Upper lobe of left lung (tissue), 6 donors: Measurements from ENCODE around the gene EIF3M. TPM values are rescaled to one million over a fixed set of nuclear protein-coding genes. Genes with fewer than 3 reads are reported as not detected.

Experiments used
- ATAC-seq, 2 donors: fragments of 200-7000 bp; cut with Tn5 transposase; one replicate each; pipeline ENCODE4 v1.9.1; 2022; ENCODE audit warnings: mild to moderate bottlenecking in 2 of 2, moderate library complexity in 2 of 2; ENCODE audit not compliant: low FRiP score in 2 of 2
- DNase-seq, 2 donors: peaks; one replicate each; pipeline ENCODE4 v3.0.0-alpha.2; 2019 to 2020
- H3K27ac ChIP-seq, 4 donors: fragments of 200-600 bp; sonication (generic); one replicate each; pipeline ENCODE4 v1.5.1; 2016 to 2019
- H3K27me3 ChIP-seq, 4 donors: fragments of 200-600 bp; sonication (generic); one replicate each; pipeline ENCODE4 v1.5.1; 2017 to 2019
- H3K36me3 ChIP-seq, 4 donors: fragments of 200-600 bp; sonication (generic); one replicate each; pipeline ENCODE4 v1.5.1; 2016 to 2019
- H3K4me1 ChIP-seq, 4 donors: fragments of 200-600 bp; sonication (generic); one replicate each; pipeline ENCODE4 v1.5.1; 2018 to 2019
- H3K4me3 ChIP-seq, 4 donors: fragments of 200-600 bp; sonication (generic); one replicate each; pipeline ENCODE4 v1.5.1; 2017 to 2019; ENCODE audit warnings: mild to moderate bottlenecking in 2 of 4, moderate library complexity in 1 of 4
- H3K9me3 ChIP-seq, 4 donors: fragments of 200-600 bp; sonication (generic); one replicate each; pipeline ENCODE4 v1.5.1; 2018 to 2019
- EP300 ChIP-seq, 4 donors: sonication (generic); formaldehyde crosslinking; IDR thresholded peaks; one replicate each; pipeline ENCODE4 v1.5.1; 2017; ENCODE audit warnings: antibody characterized with exemption in 4 of 4, control low read depth in 2 of 4
- POLR2A ChIP-seq, 4 donors: fragments of 450-650 bp; IDR thresholded peaks; one replicate each; pipeline ENCODE4 v1.5.1; 2016 to 2017; ENCODE audit warnings: antibody characterized with exemption in 4 of 4, mild to moderate bottlenecking in 2 of 4
- POLR2AphosphoS5 ChIP-seq, 2 donors: sonication (generic); formaldehyde crosslinking; IDR thresholded peaks; one replicate each; pipeline ENCODE4 v1.5.1; 2017; ENCODE audit warnings: antibody characterized with exemption in 2 of 2
- WGBS, 2 donors: methylation state at CpG; one replicate each; pipeline ENCODE4 v1.1.5; 2017 to 2018; 5-methylcytosine and 5-hydroxymethylcytosine counted together
- total RNA-seq, 6 donors: library from RNA; depleted of rRNA in 4 of 6; stranded (reverse); fragments of >200 nt in 4 of 6; gene quantifications; one replicate each; pipeline versions ENCODE4 v1.1.0 to v1.2.1, GENCODE V29; 2016 to 2021
- TF ChIP-seq, protein P1 (sequence below), 6 experiments: fragments of 450-650 bp in 4 of 6; fragments of 200-600 bp in 2 of 6; sonication (generic) in 2 of 6; IDR thresholded peaks; one replicate each; pipeline ENCODE4 v1.5.1; 2016 to 2019; ENCODE audit warnings: antibody characterized with exemption in 6 of 6
- donor health status: DM: no; HTN: no; CAD: no; lungs with moderate emphysema.
- donor health status: DM: no; HTN: yes; CAD: no; lungs with severe emphysema.

The EIF3M gene
- total RNA-seq, 6 donors from 2014 or later: 81.7 to 271 (median 155) TPM

DNA sequence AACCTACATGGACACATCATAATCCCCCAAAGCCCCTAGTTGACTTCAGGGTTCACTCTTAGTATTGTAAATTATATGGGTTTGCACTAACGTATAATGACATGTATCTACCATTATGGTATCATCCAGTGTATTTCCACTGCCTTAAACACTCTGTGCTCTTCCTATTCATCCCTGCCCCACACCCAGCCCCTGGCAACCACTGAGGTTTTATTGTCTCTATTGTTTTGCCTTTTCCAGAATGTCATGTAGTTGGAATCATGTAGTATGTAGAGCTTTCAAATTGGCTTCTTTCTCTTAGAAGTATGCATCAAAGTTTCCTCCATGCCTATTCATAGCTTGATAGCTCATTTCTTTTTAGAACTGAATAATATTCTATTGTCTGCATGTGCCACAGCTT lies 16.5 kb upstream of the EIF3M start:
- ATAC-seq: no peak
- TF ChIP-seq POLR2A (IDR thresholded peaks at IDR 0.05) (no peak), POLR2AphosphoS5 (IDR thresholded peaks at IDR 0.05) (no peak), EP300 (IDR thresholded peaks at IDR 0.05) (no peak)
- TF ChIP-seq, protein P1, sequence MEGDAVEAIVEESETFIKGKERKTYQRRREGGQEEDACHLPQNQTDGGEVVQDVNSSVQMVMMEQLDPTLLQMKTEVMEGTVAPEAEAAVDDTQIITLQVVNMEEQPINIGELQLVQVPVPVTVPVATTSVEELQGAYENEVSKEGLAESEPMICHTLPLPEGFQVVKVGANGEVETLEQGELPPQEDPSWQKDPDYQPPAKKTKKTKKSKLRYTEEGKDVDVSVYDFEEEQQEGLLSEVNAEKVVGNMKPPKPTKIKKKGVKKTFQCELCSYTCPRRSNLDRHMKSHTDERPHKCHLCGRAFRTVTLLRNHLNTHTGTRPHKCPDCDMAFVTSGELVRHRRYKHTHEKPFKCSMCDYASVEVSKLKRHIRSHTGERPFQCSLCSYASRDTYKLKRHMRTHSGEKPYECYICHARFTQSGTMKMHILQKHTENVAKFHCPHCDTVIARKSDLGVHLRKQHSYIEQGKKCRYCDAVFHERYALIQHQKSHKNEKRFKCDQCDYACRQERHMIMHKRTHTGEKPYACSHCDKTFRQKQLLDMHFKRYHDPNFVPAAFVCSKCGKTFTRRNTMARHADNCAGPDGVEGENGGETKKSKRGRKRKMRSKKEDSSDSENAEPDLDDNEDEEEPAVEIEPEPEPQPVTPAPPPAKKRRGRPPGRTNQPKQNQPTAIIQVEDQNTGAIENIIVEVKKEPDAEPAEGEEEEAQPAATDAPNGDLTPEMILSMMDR (IDR thresholded peaks at IDR 0.05): no peak
- Histone ChIP-seq H3K36me3 (no peaks in the 10 kb centered on the region), H3K4me3 (no peak overlapping the region), H3K9me3 (no peaks in the 10 kb centered on the region), H3K4me1 (no peaks in the 10 kb centered on the region), H3K27me3 (no peaks in the 10 kb centered on the region), H3K27ac (no peak overlapping the region)
- WGBS, 2 donors: 91 to 95% methylated on average over 1 of the region's 1 CpG
- DNase-seq: no peak

DNA sequence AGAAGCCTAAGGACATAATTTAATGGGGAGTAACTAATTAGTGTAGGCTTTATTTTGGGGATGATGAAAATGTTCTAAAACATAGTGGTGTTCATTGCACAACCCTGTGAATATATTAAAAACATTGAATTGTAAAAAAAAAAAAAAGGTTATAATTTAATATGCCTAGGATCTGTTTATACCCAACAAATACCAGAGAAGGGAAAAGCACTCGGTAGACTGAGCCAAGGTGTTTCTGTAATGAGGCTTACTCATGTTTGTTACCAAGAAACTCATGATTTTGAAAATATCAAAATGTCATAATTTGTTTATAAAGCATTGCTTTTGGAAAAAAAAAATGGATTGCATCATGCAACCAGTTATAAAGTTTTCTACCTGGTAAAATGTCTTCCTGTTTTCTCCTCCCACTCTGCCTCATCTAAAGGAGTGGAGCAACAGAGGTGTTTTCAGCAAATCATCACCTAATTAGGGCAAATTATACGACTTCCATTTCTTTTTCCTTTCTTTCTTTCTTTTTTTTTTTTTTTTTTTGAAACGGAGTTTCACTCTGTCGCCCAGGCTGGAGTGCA lies 14.2 kb upstream of the EIF3M start:
- Histone ChIP-seq H3K4me1 (no peaks in the 10 kb centered on the region), H3K27ac (no peak overlapping the region), H3K9me3 (no peaks in the 10 kb centered on the region), H3K36me3 (no peaks in the 10 kb centered on the region), H3K27me3 (no peaks in the 10 kb centered on the region), H3K4me3 (no peak overlapping the region)
- TF ChIP-seq POLR2A (IDR thresholded peaks at IDR 0.05) (no peak), EP300 (IDR thresholded peaks at IDR 0.05) (no peak), POLR2AphosphoS5 (IDR thresholded peaks at IDR 0.05) (no peak)
- TF ChIP-seq, protein P1 (IDR thresholded peaks at IDR 0.05): no peak
- WGBS, 2 donors: 67 to 69% methylated on average over 4 of the region's 4 CpGs
- DNase-seq (no peak), ATAC-seq (no peak)

DNA sequence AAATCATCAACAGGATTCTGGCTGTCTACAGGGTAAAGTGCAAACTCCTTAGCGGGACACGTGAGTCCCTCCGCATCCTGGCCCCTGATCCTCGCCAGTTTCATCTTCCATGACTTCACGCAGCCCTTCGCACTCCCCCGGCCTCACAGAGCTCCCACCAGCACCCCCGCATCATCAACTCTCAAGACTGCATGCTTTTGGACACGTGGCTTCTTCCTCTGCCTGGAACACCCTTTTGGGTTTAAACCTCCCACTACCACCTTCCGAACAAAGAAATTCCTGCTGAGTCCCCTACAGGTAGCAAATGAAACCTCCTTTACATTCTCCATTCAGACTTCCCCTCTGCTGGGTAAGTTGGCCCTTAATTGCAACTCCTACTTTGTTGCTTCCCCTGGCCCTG lies 12.6 kb upstream of the EIF3M start:
- no peaks in the 10 kb centered on the region for H3K4me1 ChIP-seq
- TF ChIP-seq POLR2AphosphoS5 (IDR thresholded peaks at IDR 0.05) (no peak), POLR2A (IDR thresholded peaks at IDR 0.05) (no peak), EP300 (IDR thresholded peaks at IDR 0.05) (no peak)
- TF ChIP-seq, protein P1 (IDR thresholded peaks at IDR 0.05): no peak
- H3K36me3 ChIP-seq: no peaks in the 10 kb centered on the region
- H3K27ac ChIP-seq: no peak overlapping the region
- H3K4me3 ChIP-seq: no peak overlapping the region
- no peaks in the 10 kb centered on the region for H3K9me3 ChIP-seq
- DNase-seq (no peak), ATAC-seq (no peak)
- no peaks in the 10 kb centered on the region for H3K27me3 ChIP-seq
- 37 to 55% methylated on average over 10 of the region's 10 CpGs for WGBS, 2 donors

DNA sequence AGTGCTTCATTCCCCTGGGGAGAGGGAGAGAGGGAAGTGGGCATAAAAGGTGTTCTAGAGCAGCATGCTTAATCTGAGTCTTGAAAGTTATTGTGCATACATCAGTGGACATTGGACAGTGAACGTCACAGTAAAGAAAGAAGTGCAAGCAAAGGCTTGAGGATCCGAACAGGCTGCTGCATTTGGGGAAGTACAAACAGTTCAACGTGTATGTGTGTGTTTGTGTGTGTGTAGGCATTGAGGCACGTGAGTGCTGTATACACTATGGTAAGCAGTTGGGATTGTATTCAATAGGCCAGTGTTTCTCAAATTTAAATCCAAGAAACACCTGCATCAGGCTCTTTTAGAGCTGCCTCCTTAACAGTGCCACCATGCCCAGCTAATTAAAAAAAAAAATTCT lies 10.4 kb upstream of the EIF3M start:
- no peak for ATAC-seq
- Histone ChIP-seq H3K27me3 (no peaks in the 10 kb centered on the region), H3K27ac (no peak overlapping the region), H3K4me1 (no peaks in the 10 kb centered on the region), H3K9me3 (no peaks in the 10 kb centered on the region), H3K36me3 (no peaks in the 10 kb centered on the region), H3K4me3 (no peak overlapping the region)
- TF ChIP-seq POLR2A (IDR thresholded peaks at IDR 0.05) (no peak), POLR2AphosphoS5 (IDR thresholded peaks at IDR 0.05) (no peak), EP300 (IDR thresholded peaks at IDR 0.05) (no peak)
- TF ChIP-seq, protein P1 (IDR thresholded peaks at IDR 0.05): no peak
- DNase-seq: no peak
- WGBS, 2 donors: 55 to 69% methylated on average over 4 of the region's 4 CpGs

DNA sequence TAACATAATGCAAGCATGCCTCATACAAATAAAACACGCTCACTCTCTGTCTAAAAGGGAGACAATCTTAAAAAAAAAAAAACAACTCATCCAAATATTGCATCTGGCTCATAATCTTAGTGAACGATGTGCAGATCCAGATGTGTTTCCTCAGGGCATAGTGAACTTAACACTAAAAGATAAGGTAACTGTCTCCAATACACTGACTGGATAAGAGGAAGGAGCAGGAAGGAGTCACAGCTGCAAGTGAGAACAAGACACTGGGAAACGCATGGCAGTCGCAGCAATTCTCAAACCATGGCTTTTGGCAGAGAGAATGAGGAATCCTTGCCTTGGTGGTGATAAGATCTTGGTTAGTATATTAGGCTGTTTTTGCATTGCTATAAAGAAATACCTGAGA lies 9.2 kb upstream of the EIF3M start:
- no peak for TF ChIP-seq POLR2AphosphoS5 (IDR thresholded peaks at IDR 0.05)
- TF ChIP-seq, protein P1 (IDR thresholded peaks at IDR 0.05): no peak
- TF ChIP-seq POLR2A (IDR thresholded peaks at IDR 0.05): no peak
- WGBS, 2 donors: 75 to 77% methylated on average over 4 of the region's 4 CpGs
- no peak overlapping the region for H3K27ac ChIP-seq
- H3K36me3 ChIP-seq: no peaks in the 10 kb centered on the region
- H3K27me3 ChIP-seq: no peaks in the 10 kb centered on the region
- ATAC-seq: no peak
- H3K9me3 ChIP-seq: no peaks in the 10 kb centered on the region
- H3K4me3 ChIP-seq: no peak overlapping the region
- no peak for DNase-seq
- H3K4me1 ChIP-seq: no peaks in the 10 kb centered on the region
